Skin epidermis (tissue), 12 donors: Measurements from ENCODE around the gene AAK1.
"Not testable (repeated sequence)": the region's sequence is repeated elsewhere in the genome, so short reads cannot be mapped to it uniquely, and the experiment has no call there.

Experiments
- H3K27ac ChIP-seq, 21 experiments: fragments of 200-600 bp; sonication (generic) in 11 of 21; one replicate each; pipeline ENCODE4 v1.5.0; 2020; ENCODE audit warnings: mild to moderate bottlenecking in 3 of 21, inconsistent platforms in 2 of 21, moderate library complexity in 2 of 21
- H3K4me3 ChIP-seq, 7 experiments: fragments of 200-600 bp; sonication (generic) in 2 of 7; one replicate each; pipeline ENCODE4 v1.5.0; 2020; ENCODE audit warnings: inconsistent platforms in 2 of 7, mild to moderate bottlenecking in 2 of 7, moderate library complexity in 1 of 7

The AAK1 gene

GRCh38 chr2:69469784-69470183 is 173.8 kb downstream of the AAK1 start:
- H3K4me3 ChIP-seq: no peak overlapping the region
- H3K27ac ChIP-seq: peak overlapping the region in 1 of 21 experiments; percentile 59

DNA sequence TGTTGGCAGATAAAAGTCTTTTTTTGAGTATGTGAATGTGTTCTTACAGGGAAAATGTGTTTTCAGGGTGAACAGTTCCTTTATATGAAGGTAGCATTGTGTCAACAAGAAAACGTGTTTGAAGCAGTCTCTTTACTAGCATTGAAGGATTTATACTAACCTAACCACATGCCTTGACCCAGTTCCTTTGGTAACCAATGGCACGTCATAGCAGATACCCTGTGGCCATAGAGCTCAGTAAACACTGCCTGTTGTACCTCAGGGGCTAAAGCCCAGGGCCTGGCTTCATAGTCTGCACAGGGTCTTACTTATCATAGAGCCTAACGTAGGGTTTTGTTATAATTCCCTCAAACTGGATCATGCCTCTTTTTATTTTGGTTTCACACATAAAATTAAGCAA is 174.2 kb downstream of the AAK1 start:
- Histone ChIP-seq H3K4me3 (no peak overlapping the region), H3K27ac (peak overlapping the region in 3 of 21 experiments; percentile 16 to 59 (median 22))

- Histone ChIP-seq H3K4me3 (no peak overlapping the region), H3K27ac (no peak overlapping the region)
These were observed 176.8 kb downstream of the AAK1 start for GRCh38 chr2:69466728-69467127.

DNA sequence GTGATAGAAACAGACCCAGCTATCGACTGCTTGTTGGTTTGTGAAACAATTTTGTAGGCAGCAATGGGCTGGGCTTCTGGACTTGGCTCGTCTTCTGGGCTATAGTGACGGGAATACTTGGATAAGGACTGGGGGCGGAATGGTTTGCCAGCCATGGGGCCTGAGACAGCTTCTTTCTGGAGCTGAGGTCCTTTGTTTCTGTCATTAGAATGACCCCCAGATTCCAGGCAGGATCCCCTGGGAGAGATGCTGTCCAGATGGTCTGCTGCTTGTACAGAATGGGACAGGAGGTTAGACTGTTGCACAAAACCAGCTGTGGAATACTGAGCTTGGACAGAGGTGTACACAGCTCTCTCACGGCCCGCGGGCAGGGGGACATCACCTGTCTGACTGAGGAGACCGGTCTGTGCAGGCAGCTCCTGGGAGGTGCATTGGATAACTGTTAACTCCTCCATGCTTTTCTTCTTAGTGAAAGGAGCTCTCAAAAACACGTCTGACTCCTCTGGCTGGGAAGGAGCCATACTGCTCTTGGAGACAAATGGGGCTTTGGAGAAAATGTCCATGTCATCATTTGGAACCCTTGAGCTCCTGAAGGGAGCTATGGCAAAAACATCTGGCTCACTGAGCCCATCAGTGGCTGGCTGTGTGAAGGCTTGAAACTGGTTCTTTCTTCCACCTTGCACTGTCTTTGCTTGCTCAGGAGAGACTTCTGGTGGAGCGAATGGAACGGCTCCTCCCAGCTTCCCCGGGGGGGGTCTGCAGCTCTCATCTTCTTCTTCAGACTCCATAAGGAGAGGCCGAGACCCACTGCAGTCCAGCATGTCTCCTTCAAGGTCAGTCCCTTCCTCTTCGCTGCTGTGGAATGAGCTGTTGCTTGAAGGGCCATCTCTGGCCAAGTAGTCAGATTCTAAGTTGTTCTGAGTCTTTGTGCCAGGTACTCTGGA is 177.8 kb downstream of the AAK1 start:
- H3K27ac ChIP-seq: peak overlapping the region in 12 of 21 experiments; percentile 2 to 76 (median 62)
- H3K4me3 ChIP-seq: no peak overlapping the region

GRCh38 chr2:69464575-69464974 is 179.0 kb downstream of the AAK1 start:
- H3K4me3 ChIP-seq: no peak overlapping the region
- H3K27ac ChIP-seq: peak overlapping the region in 13 of 21 experiments; percentile 2 to 76 (median 61)

DNA sequence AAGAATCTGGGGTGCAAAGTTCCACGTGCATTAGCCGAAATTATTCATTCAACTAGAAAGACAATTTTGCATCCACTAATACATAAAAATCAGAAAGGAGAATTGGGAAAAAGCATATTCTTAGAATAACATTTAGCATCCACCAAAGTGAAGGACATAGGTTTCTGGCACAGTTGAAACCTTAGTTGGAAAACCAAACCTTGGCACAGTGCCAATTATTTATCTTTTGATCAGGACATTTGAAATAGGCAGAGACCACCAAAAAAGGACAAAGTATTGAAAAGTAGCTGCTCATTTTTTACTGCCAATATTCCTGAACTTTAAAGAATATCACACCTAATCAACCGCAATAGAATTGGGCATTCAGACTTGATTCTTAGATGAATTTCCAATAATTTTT is 180.8 kb downstream of the AAK1 start:
- no peak overlapping the region for H3K27ac ChIP-seq
- no peak overlapping the region for H3K4me3 ChIP-seq

DNA sequence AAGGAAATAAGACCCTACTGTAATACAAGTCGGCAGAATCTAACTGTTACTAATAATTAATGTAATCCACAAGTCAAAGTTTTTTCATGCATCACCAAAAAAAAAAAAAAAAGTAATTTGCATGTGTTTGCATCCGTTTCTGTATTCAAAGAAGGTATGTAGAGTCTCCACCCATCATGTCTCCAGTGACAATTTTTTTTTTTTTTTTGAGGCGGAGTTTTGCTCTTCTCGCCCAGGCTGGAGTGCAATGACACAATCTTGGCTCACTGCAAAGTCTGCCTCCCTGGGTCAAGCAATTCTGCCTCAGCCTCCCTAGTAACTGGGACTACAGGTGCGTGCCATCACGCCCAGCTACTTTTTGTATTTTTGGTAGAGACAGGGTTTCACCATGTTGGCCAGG is 182.1 kb downstream of the AAK1 start:
- Histone ChIP-seq H3K27ac (no peak overlapping the region), H3K4me3 (no peak overlapping the region)

DNA sequence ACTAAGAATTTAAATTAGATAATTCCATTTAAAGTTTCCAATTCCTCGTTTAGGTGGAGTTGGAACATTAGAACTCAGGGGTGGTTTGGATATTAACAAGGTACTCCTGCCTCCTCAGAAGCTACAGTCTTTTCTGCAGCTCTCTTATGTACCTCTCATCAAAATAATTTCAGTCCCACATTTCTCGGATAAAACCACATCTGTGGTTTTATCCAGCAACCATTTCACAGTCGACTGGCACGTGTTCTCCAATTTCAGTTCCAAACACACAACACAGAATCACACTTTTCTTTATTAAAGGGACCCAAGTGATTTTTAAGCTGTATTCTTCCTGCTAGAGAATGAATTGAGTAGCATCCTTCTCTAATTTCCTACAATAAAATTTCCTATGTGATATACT is 183.6 kb downstream of the AAK1 start:
- Histone ChIP-seq H3K4me3 (no peak overlapping the region), H3K27ac (no peak overlapping the region)

GRCh38 chr2:69456950-69457445 is 186.5 kb downstream of the AAK1 start:
- H3K4me3 ChIP-seq: no peak overlapping the region
- H3K27ac ChIP-seq: no peak overlapping the region

GRCh38 chr2:69456154-69456553 is 187.4 kb downstream of the AAK1 start:
- H3K27ac ChIP-seq: no peak overlapping the region

GRCh38 chr2:69454976-69455375 is 188.6 kb downstream of the AAK1 start:
- no peak overlapping the region for H3K27ac ChIP-seq
- H3K4me3 ChIP-seq: no peak overlapping the region

More at GRCh38 chr2:69456154-69456553, 187.4 kb downstream of the AAK1 start:
- H3K4me3 ChIP-seq: no peak overlapping the region

DNA sequence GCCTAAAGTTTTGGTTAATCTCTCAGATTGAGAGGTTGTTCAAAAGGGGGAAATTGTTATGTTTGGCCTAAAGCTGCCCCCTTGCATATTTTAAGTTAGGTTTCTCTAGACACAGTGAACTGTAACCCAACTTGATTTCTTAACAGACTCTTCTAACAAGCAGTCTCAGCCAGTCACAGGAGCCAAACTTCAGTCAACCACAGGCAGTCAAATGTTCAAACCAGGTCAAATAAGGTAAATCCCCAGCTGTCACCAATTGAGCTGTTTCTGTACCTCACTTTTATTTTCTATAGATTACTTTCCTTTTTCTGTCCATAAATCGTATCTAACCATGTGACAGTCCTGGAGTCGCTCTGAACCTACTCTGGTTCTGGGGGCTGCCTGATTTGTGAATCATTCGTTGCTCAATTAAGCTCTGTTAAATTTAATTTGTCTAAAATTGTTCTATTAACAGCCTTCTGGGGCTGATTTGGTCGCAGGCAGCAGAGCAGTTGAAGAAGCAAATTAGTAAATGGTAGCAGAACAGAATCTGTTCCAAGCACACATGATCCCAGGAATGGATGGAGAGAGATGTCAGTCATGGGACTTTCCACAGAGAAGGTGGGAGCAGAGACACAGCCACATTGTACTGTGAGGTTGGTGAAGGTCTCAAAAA is 189.9 kb downstream of the AAK1 start:
- Histone ChIP-seq H3K27ac (no peak overlapping the region), H3K4me3 (no peak overlapping the region)

- H3K27ac ChIP-seq: no peak overlapping the region
- H3K4me3 ChIP-seq: no peak overlapping the region
These were observed 190.9 kb downstream of the AAK1 start for GRCh38 chr2:69452687-69453086.

- Histone ChIP-seq H3K4me3 (no peak overlapping the region), H3K27ac (no peak overlapping the region)
These were observed 192.7 kb downstream of the AAK1 start for GRCh38 chr2:69450735-69451416.

DNA sequence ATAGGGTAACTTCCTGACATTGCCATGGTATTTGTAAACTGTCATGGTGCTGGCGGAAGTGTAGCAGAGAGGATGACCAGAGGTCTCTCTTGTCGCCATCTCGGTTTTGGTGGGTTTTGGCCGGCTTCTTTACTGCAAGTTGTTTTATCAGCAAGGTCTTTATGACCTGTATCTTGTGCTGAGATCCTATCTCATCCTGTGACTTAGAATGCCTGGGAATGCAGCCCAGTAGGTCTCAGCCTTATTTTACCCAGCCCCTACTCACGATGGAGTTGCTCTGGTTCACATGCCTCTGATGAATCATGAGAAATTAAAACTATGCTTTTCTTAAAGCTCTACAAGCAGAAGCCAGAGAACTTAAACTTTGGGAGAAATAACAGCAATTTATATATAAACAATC is 193.6 kb downstream of the AAK1 start:
- Histone ChIP-seq H3K4me3 (no peak overlapping the region), H3K27ac (no peak overlapping the region)

DNA sequence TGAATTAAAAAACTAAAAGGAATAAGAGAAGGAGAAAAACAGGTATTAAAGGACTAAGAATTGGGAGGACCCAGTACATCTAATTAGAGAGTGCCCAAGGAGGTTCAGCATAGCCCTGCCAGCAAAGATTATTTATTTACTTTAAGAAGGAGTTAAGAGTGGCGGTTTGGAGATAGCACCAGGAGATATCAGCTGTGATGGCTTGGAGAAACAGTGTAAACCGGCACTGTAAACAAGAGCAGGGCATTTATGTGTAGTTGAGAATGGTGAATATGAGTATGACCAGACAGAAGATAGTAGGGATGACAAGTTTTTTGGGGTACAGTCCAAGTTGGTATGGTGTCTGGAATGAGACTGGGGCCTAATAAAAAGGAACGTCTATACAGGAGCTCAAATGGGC is 199.9 kb downstream of the AAK1 start:
- not testable (repeated sequence) for H3K4me3 ChIP-seq, H3K27ac ChIP-seq

GRCh38 chr2:69439499-69439898 is 204.0 kb downstream of the AAK1 start:
- peak overlapping the region in 1 of 21 experiments; percentile 19 for H3K27ac ChIP-seq
- not testable (repeated sequence) for H3K4me3 ChIP-seq

DNA sequence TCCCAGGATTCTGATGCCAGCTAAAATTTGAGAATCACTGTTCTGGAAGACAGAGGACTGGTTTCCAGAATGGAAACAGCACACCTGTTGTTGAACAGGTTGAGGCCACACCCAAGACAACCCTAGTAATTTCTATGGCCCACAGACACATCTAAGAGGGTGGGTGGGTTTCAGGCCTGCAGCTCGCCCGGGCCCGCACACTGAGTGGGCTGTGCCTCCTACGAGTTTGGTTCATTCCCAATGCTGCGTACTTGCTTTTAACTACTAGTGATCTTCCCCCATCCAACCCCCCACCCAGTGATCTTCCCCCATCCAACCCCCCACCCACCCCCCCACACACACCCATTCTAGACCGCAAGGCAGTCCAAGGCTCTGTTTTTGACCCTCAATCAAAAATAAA is 205.0 kb downstream of the AAK1 start:
- H3K4me3 ChIP-seq: no peak overlapping the region
- H3K27ac ChIP-seq: peak overlapping the region in 12 of 21 experiments; percentile 92 to 99 (median 97)

GRCh38 chr2:69437751-69438154 is 205.8 kb downstream of the AAK1 start:
- H3K27ac ChIP-seq: peak overlapping the region; percentile 67 to 99 (median 97)

More at GRCh38 chr2:69437751-69438154, 205.8 kb downstream of the AAK1 start:
- peak overlapping the region; percentile 48 to 71 (median 68) for H3K4me3 ChIP-seq
